GM18867 (cell line): ENCODE results near the gene FPR1.
A peak's percentile ranks its signal among the peaks of the same experiment; 100 is the strongest.

Source experiments
- ATAC-seq: cut with Tn5 transposase; IDR thresholded peaks from one replicate; pipeline ENCODE4 v1.9.1; 2021; ENCODE audit warnings: mild to moderate bottlenecking, moderate library complexity; ENCODE audit not compliant: unreplicated experiment

FPR1 gene

GRCh38 chr19:51708811-51709210 is 42.9 kb downstream of the FPR1 start:
- no peak for ATAC-seq

- ATAC-seq = no peak
These were observed 44.8 kb downstream of the FPR1 start for GRCh38 chr19:51706885-51707284.

GRCh38 chr19:51706296-51706695 is 45.4 kb downstream of the FPR1 start:
- ATAC-seq = no peak

- no peak for ATAC-seq
These were observed 47.1 kb downstream of the FPR1 start for GRCh38 chr19:51704626-51705025.

GRCh38 chr19:51703575-51704515 is 47.8 kb downstream of the FPR1 start:
- peak; percentile 96 for ATAC-seq

- ATAC-seq = no peak
These were observed 48.7 kb downstream of the FPR1 start for GRCh38 chr19:51702825-51703574.

- no peak for ATAC-seq
These were observed 49.4 kb downstream of the FPR1 start for GRCh38 chr19:51702103-51702824.

- ATAC-seq = no peak
These were observed 50.1 kb downstream of the FPR1 start for GRCh38 chr19:51701468-51702100.

- ATAC-seq = no peak
These were observed 52.5 kb downstream of the FPR1 start for GRCh38 chr19:51699170-51699569.

GRCh38 chr19:51698296-51698695 is 53.4 kb downstream of the FPR1 start:
- no peak for ATAC-seq

- ATAC-seq = no peak
These were observed 54.4 kb downstream of the FPR1 start for GRCh38 chr19:51697169-51697776.

GRCh38 chr19:51696606-51697005 is 55.1 kb downstream of the FPR1 start:
- no peak for ATAC-seq
